HL-60 (cell line): ENCODE data around the gene MINPP1.

Source experiments
- CTCF ChIP-seq: IDR thresholded peaks from one replicate; pipeline ENCODE4 v1.5.1; 2011; ENCODE audit warnings: low read length, control low read depth, inconsistent platforms; ENCODE audit not compliant: insufficient read depth
- GABPA ChIP-seq: IDR thresholded peaks from 2 replicates; pipeline ENCODE4 v1.6.1; 2012; ENCODE audit warnings: low read depth
- POLR2AphosphoS5 ChIP-seq: IDR thresholded peaks from 2 replicates; pipeline ENCODE4 v1.6.1; 2012; ENCODE audit warnings: low read depth
- TF ChIP-seq, protein P1 (sequence below): IDR thresholded peaks from 2 replicates; pipeline ENCODE4 v1.6.1; 2012; ENCODE audit warnings: low read depth; ENCODE audit not compliant: insufficient replicate concordance

- TF ChIP-seq POLR2AphosphoS5 (no peak), CTCF (no peak), GABPA (no peak)
- TF ChIP-seq, protein P1, sequence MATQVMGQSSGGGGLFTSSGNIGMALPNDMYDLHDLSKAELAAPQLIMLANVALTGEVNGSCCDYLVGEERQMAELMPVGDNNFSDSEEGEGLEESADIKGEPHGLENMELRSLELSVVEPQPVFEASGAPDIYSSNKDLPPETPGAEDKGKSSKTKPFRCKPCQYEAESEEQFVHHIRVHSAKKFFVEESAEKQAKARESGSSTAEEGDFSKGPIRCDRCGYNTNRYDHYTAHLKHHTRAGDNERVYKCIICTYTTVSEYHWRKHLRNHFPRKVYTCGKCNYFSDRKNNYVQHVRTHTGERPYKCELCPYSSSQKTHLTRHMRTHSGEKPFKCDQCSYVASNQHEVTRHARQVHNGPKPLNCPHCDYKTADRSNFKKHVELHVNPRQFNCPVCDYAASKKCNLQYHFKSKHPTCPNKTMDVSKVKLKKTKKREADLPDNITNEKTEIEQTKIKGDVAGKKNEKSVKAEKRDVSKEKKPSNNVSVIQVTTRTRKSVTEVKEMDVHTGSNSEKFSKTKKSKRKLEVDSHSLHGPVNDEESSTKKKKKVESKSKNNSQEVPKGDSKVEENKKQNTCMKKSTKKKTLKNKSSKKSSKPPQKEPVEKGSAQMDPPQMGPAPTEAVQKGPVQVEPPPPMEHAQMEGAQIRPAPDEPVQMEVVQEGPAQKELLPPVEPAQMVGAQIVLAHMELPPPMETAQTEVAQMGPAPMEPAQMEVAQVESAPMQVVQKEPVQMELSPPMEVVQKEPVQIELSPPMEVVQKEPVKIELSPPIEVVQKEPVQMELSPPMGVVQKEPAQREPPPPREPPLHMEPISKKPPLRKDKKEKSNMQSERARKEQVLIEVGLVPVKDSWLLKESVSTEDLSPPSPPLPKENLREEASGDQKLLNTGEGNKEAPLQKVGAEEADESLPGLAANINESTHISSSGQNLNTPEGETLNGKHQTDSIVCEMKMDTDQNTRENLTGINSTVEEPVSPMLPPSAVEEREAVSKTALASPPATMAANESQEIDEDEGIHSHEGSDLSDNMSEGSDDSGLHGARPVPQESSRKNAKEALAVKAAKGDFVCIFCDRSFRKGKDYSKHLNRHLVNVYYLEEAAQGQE = no peak
Observed at GRCh38 chr10:87558333-87558732, 53.6 kb downstream of the MINPP1 start.
